GM12892 (cell line): ENCODE data around the gene PHACTR3.

Experiments used
- POLR2A ChIP-seq: IDR thresholded peaks from 2 replicates; pipeline ENCODE4 v1.6.1; 2011; ENCODE audit warnings: low read depth, low read length, control low read depth
- POLR2AphosphoS5 ChIP-seq: IDR thresholded peaks from 2 replicates; pipeline ENCODE4 v1.6.1; 2011; ENCODE audit warnings: low read depth, low read length, control low read depth

GRCh38 chr20:59709636-59710035, 105.3 kb downstream of the PHACTR3 start:
- TF ChIP-seq POLR2A (no peak), POLR2AphosphoS5 (no peak)
